ENCODE results near the gene FAM32A.

- TF ChIP-seq, protein P1, sequence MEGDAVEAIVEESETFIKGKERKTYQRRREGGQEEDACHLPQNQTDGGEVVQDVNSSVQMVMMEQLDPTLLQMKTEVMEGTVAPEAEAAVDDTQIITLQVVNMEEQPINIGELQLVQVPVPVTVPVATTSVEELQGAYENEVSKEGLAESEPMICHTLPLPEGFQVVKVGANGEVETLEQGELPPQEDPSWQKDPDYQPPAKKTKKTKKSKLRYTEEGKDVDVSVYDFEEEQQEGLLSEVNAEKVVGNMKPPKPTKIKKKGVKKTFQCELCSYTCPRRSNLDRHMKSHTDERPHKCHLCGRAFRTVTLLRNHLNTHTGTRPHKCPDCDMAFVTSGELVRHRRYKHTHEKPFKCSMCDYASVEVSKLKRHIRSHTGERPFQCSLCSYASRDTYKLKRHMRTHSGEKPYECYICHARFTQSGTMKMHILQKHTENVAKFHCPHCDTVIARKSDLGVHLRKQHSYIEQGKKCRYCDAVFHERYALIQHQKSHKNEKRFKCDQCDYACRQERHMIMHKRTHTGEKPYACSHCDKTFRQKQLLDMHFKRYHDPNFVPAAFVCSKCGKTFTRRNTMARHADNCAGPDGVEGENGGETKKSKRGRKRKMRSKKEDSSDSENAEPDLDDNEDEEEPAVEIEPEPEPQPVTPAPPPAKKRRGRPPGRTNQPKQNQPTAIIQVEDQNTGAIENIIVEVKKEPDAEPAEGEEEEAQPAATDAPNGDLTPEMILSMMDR (IDR thresholded peaks at IDR 0.05), result no peak
- no peak for TF ChIP-seq POLR2A (IDR thresholded peaks at IDR 0.05)
These were observed 38.5 kb downstream of the FAM32A start for GRCh38 chr19:16223746-16224145.

Measured in testis (tissue), 2 donors.